ENCODE data around the gene BSND.

BSND gene

GRCh38 chr1:54998677-54999076 is at the start of gene BSND:
BSND (plus strand) TSS chr1:54998933; CDS start chr1:54999187, 254 bp downstream.
- H3K9me3 Mint-ChIP-seq = peaks cover 3% of the 10 kb centered on the region
- peaks cover 15% of the 10 kb centered on the region for H3K4me1 Mint-ChIP-seq
- peaks cover 63% of the 10 kb centered on the region for H3K27me3 Mint-ChIP-seq (ENCODE audit: low read depth)
- peak within 1 kb of the TSS in 1 of 3 experiments; percentile 30 for H3K4me3 Mint-ChIP-seq
- TF ChIP-seq, protein P1, sequence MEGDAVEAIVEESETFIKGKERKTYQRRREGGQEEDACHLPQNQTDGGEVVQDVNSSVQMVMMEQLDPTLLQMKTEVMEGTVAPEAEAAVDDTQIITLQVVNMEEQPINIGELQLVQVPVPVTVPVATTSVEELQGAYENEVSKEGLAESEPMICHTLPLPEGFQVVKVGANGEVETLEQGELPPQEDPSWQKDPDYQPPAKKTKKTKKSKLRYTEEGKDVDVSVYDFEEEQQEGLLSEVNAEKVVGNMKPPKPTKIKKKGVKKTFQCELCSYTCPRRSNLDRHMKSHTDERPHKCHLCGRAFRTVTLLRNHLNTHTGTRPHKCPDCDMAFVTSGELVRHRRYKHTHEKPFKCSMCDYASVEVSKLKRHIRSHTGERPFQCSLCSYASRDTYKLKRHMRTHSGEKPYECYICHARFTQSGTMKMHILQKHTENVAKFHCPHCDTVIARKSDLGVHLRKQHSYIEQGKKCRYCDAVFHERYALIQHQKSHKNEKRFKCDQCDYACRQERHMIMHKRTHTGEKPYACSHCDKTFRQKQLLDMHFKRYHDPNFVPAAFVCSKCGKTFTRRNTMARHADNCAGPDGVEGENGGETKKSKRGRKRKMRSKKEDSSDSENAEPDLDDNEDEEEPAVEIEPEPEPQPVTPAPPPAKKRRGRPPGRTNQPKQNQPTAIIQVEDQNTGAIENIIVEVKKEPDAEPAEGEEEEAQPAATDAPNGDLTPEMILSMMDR (IDR thresholded peaks at IDR 0.05; ENCODE audit: unreplicated experiment in 3 of 3) = no peak
- peak within 1 kb of the TSS in 1 of 3 experiments; percentile 40 for H3K27ac Mint-ChIP-seq
- no peaks in the 10 kb centered on the region for H3K36me3 Mint-ChIP-seq (ENCODE audit: low read depth)

GRCh38 chr1:54949053-54949452 is 49.7 kb upstream of the BSND start:
- no peak overlapping the region for H3K4me3 Mint-ChIP-seq
- peaks cover 18% of the 10 kb centered on the region for H3K4me1 Mint-ChIP-seq
- TF ChIP-seq, protein P1 (IDR thresholded peaks at IDR 0.05; ENCODE audit: unreplicated experiment in 3 of 3) = no peak
- no peaks in the 10 kb centered on the region for H3K9me3 Mint-ChIP-seq
- H3K27me3 Mint-ChIP-seq (ENCODE audit: low read depth) = peaks cover 13% of the 10 kb centered on the region
- peak overlapping the region in 1 of 3 experiments; percentile 4 for H3K27ac Mint-ChIP-seq
- H3K36me3 Mint-ChIP-seq (ENCODE audit: low read depth) = no peaks in the 10 kb centered on the region

DNA sequence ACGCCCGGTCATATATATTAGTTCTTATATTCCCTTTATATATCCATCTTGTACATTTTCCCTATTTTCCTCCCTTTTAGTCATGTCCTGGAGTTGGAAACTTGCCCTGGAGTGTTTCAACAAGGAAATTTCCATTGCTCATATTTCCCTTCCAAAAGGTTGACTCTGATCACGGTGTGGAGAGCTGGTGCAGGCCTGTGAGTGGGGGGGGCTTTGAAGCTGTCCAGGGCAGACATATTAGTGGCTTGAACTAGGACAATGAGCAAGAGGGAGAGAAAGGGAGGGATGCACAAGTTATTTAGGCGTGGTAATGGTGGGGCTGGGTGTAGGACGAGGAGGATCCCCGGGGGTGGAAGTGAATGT is 48.7 kb upstream of the BSND start:
- Mint-ChIP-seq H3K27me3 (ENCODE audit: low read depth) (peaks cover 10% of the 10 kb centered on the region), H3K4me1 (peaks cover 15% of the 10 kb centered on the region), H3K4me3 (peak overlapping the region in 2 of 3 experiments; percentile 5 to 16), H3K9me3 (peaks cover 2% of the 10 kb centered on the region), H3K36me3 (ENCODE audit: low read depth) (no peaks in the 10 kb centered on the region), H3K27ac (peak overlapping the region; percentile 60 to 74 (median 63))
- TF ChIP-seq, protein P1 (IDR thresholded peaks at IDR 0.05; ENCODE audit: unreplicated experiment in 3 of 3) = no peak

DNA sequence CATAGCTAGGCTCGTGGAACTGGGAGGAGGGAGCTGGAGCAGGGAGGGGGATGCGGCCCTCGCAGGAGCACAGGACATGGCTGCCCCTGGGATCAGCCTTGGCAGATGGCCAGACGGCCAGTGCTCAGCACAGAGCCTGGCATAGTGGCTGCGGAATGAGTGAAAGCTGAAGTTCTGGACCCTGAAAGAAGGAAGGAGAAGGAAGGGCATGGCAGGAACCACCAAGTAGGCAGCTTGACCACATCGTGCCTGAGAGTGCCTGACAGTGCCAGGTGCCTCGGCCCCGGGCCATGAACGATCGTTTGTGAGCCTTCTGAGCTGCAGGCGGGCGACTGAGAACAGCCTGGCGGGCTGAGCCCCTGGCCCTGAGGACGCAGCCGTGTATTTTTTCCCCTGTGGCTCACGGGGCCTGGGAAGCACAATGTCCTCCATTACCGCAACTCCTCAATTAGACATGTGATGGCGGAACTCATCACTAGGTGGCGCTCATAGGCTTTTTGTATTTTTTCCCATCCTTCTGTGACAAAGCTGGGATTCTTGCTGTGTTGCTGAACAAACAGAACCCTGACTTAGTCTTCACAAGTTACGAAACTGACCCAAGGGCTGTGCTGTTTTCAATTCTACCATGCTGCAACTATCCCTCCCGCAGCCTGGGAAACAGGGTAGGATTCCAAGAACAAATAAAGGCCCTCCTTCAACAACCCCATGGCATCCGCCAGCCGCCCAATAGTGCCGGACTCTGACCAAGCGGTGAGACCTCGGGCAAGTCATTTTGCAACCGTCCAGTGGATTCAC is 48.2 kb upstream of the BSND start:
- TF ChIP-seq, protein P1 (IDR thresholded peaks at IDR 0.05; ENCODE audit: unreplicated experiment in 3 of 3) = peak; percentile 71 to 84 (median 84)
- Mint-ChIP-seq H3K27me3 (ENCODE audit: low read depth) (peaks cover 10% of the 10 kb centered on the region), H3K27ac (peak overlapping the region; percentile 60 to 74 (median 63))

GRCh38 chr1:54951810-54952226 is 46.9 kb upstream of the BSND start:
- Mint-ChIP-seq H3K4me3 (no peak overlapping the region), H3K9me3 (peaks cover 11% of the 10 kb centered on the region), H3K36me3 (ENCODE audit: low read depth) (no peaks in the 10 kb centered on the region), H3K27ac (no peak overlapping the region), H3K27me3 (ENCODE audit: low read depth) (peaks cover 10% of the 10 kb centered on the region), H3K4me1 (peaks cover 11% of the 10 kb centered on the region)
- TF ChIP-seq, protein P1 (IDR thresholded peaks at IDR 0.05; ENCODE audit: unreplicated experiment in 3 of 3) = no peak

More for the DNA sequence above, 48.2 kb upstream of the BSND start:
- Mint-ChIP-seq H3K4me3 (peak overlapping the region; percentile 4 to 30 (median 16)), H3K36me3 (ENCODE audit: low read depth) (no peaks in the 10 kb centered on the region), H3K4me1 (peaks cover 11% of the 10 kb centered on the region), H3K9me3 (peaks cover 6% of the 10 kb centered on the region)
